H1 (cell line): ENCODE data around the gene TUBGCP2. TPM values are rescaled to one million over a fixed set of nuclear protein-coding genes. Genes with fewer than 3 reads are reported as not detected.

ENCODE experiments used
- CTCF ChIA-PET: fragments of 300-600 bp; sonication (Branson Sonifier 250); formaldehyde crosslinking; loops from one replicate; lab custom pipeline; 2021; ENCODE audit not compliant: partially characterized antibody; lab: Charles Lee
- POLR2A ChIA-PET: fragments of 300-600 bp; sonication (Branson Sonifier 250); formaldehyde crosslinking; loops from one replicate; lab custom pipeline; 2021; ENCODE audit warnings: inconsistent platforms; ENCODE audit not compliant: partially characterized antibody; lab: Charles Lee
- DNase-seq, 2 experiments: peaks; one replicate each; pipeline versions ENCODE4 v3.0.0 to v3.0.0-alpha.2; 2010 to 2022; ENCODE audit warnings: low spot score in 2 of 2, low read depth in 1 of 2, mixed read lengths in 1 of 2
- FAIRE-seq: peaks from 2 replicates; lab custom pipeline; 2011; peaks lifted over from hg19 to GRCh38; lab: Jason Lieb, UNC
- H2AFZ ChIP-seq: 2 replicates; pipeline ENCODE4 v1.8.1; 2012; ENCODE audit warnings: low read length, inconsistent platforms
- H2AK5ac ChIP-seq: 2 replicates; pipeline ENCODE4 v1.6.1; 2013; ENCODE audit warnings: low read depth, low read length
- H2BK120ac ChIP-seq: replicated peaks from 2 replicates; pipeline ENCODE3; 2013; ENCODE audit warnings: low read depth, low read length, inconsistent platforms
- H2BK12ac ChIP-seq: 2 replicates; pipeline ENCODE4 v1.6.1; 2013; ENCODE audit warnings: low read depth, low read length
- H2BK15ac ChIP-seq: 2 replicates; pipeline ENCODE4 v1.6.1; 2013; ENCODE audit warnings: low read length
- H2BK20ac ChIP-seq: 2 replicates; pipeline ENCODE4 v1.6.1; 2013; ENCODE audit warnings: low read length
- H2BK5ac ChIP-seq: 2 replicates; pipeline ENCODE4 v1.6.1; 2013; ENCODE audit warnings: low read depth, low read length
- H3K14ac ChIP-seq: 2 replicates; pipeline ENCODE4 v1.6.1; 2013; ENCODE audit warnings: inconsistent platforms; ENCODE audit not compliant: insufficient read length
- H3K18ac ChIP-seq: 2 replicates; pipeline ENCODE4 v1.6.1; 2013; ENCODE audit warnings: low read length; ENCODE audit errors: extremely low read depth
- H3K23ac ChIP-seq: 2 replicates; pipeline ENCODE4 v1.6.1; 2013; ENCODE audit warnings: inconsistent platforms; ENCODE audit not compliant: insufficient read length
- H3K23me2 ChIP-seq: 2 replicates; pipeline ENCODE4 v1.6.1; 2013; ENCODE audit warnings: low read depth, low read length
- H3K27ac ChIP-seq: 2 replicates; pipeline ENCODE4 v1.6.1; 2011; ENCODE audit warnings: low read depth, low read length, inconsistent platforms
- H3K27me3 ChIP-seq, 4 experiments: replicated peaks in 1 of 4; 1 replicate in 1 of 4; 2 replicates in 3 of 4; pipeline versions ENCODE4 v1.6.1 to v1.8.1; 2011 to 2013; ENCODE audit warnings: low read length in 3 of 4, mild to moderate bottlenecking in 3 of 4, inconsistent platforms in 2 of 4, mixed read lengths in 2 of 4, moderate library complexity in 1 of 4; ENCODE audit not compliant: control insufficient read depth in 3 of 4, insufficient read depth in 3 of 4; ENCODE audit errors: extremely low read depth in 1 of 4
- H3K36me3 ChIP-seq, 4 experiments: 2 replicates each; pipeline versions ENCODE4 v1.6.1 to v1.8.1; 2011 to 2013; ENCODE audit warnings: mild to moderate bottlenecking in 4 of 4, low read length in 3 of 4, moderate library complexity in 2 of 4, control low read depth in 1 of 4, inconsistent platforms in 1 of 4; ENCODE audit not compliant: insufficient read depth in 4 of 4, control insufficient read depth in 2 of 4
- H3K4ac ChIP-seq: replicated peaks from 2 replicates; pipeline ENCODE3; 2013; ENCODE audit warnings: low read length, low read depth, mixed read lengths, inconsistent platforms; ENCODE audit not compliant: insufficient read length
- H3K4me1 ChIP-seq, 4 experiments: replicated peaks in 1 of 4; 1 replicate in 1 of 4; 2 replicates in 3 of 4; pipeline versions ENCODE4 v1.6.1 to v1.8.1; 2011 to 2013; ENCODE audit warnings: low read length in 3 of 4, inconsistent platforms in 2 of 4, mixed read lengths in 1 of 4; ENCODE audit not compliant: insufficient read depth in 4 of 4, control insufficient read depth in 3 of 4
- H3K4me2 ChIP-seq, 2 experiments: 2 replicates each; pipeline versions ENCODE4 v1.6.1 to v1.8.1; 2011 to 2013; ENCODE audit warnings: low read depth in 2 of 2, low read length in 2 of 2, control low read depth in 1 of 2, inconsistent platforms in 1 of 2, mild to moderate bottlenecking in 1 of 2; ENCODE audit not compliant: insufficient read depth in 1 of 2
- H3K4me3 ChIP-seq, 4 experiments: fragments of 200-600, 300-600 bp in 1 of 4; sonication (generic), shearing (Covaris generic), sonication (Bioruptor Twin) in 1 of 4; 2 replicates each; pipeline versions ENCODE4 v1.5.1 to v1.8.1; 2011 to 2016; ENCODE audit warnings: low read length in 4 of 4, low read depth in 3 of 4, control low read depth in 2 of 4, inconsistent platforms in 2 of 4, mild to moderate bottlenecking in 2 of 4, mixed read lengths in 1 of 4, moderate library complexity in 1 of 4; ENCODE audit not compliant: insufficient read depth in 2 of 4; ENCODE audit errors: extremely low read depth in 1 of 4
- H3K56ac ChIP-seq: replicated peaks from 2 replicates; pipeline ENCODE3; 2013; ENCODE audit warnings: low read depth, mild to moderate bottlenecking, mixed read lengths, low read length, inconsistent platforms; ENCODE audit not compliant: insufficient read length
- H3K79me1 ChIP-seq: 2 replicates; pipeline ENCODE4 v1.6.1; 2013; ENCODE audit warnings: low read depth, low read length, control low read depth
- H3K79me2 ChIP-seq, 2 experiments: 2 replicates each; pipeline versions ENCODE4 v1.6.1 to v1.8.1; 2012 to 2013; ENCODE audit warnings: low read length in 2 of 2, mild to moderate bottlenecking in 2 of 2, inconsistent platforms in 1 of 2; ENCODE audit not compliant: insufficient read depth in 2 of 2, control insufficient read depth in 1 of 2
- H3K9ac ChIP-seq, 4 experiments: replicated peaks in 1 of 4; 1 replicate in 1 of 4; 2 replicates in 3 of 4; pipeline versions ENCODE4 v1.6.1 to v1.8.1; 2011 to 2013; ENCODE audit warnings: low read depth in 3 of 4, low read length in 3 of 4, control low read depth in 2 of 4, mild to moderate bottlenecking in 2 of 4, moderate library complexity in 2 of 4, inconsistent platforms in 1 of 4; ENCODE audit errors: extremely low read depth in 1 of 4
- H3K9me3 ChIP-seq, 2 experiments: 2 replicates each; pipeline versions ENCODE4 v1.6.1 to v1.8.1; 2012 to 2013; ENCODE audit warnings: mild to moderate bottlenecking in 2 of 2, moderate library complexity in 2 of 2, control low read depth in 1 of 2, inconsistent platforms in 1 of 2, low read depth in 1 of 2, low read length in 1 of 2, mixed read lengths in 1 of 2; ENCODE audit not compliant: insufficient read depth in 2 of 2
- H4K20me1 ChIP-seq, 2 experiments: replicated peaks in 1 of 2; 2 replicates each; pipeline versions ENCODE3 to v1.8.1; 2011 to 2013; ENCODE audit warnings: inconsistent platforms in 2 of 2, low read length in 2 of 2, mild to moderate bottlenecking in 1 of 2; ENCODE audit not compliant: insufficient read depth in 2 of 2, control insufficient read depth in 1 of 2
- H4K5ac ChIP-seq: 2 replicates; pipeline ENCODE4 v1.6.1; 2013; ENCODE audit warnings: low read length, low read depth, mixed read lengths, inconsistent platforms; ENCODE audit not compliant: insufficient read length
- H4K8ac ChIP-seq: 2 replicates; pipeline ENCODE4 v1.8.0; 2013; ENCODE audit warnings: mild to moderate bottlenecking, moderate library complexity, low read length, inconsistent platforms; ENCODE audit not compliant: insufficient read depth; ENCODE audit errors: extremely low read depth
- H4K91ac ChIP-seq: replicated peaks from 2 replicates; pipeline ENCODE3; 2013; ENCODE audit warnings: low read length, mixed read lengths, inconsistent platforms; ENCODE audit not compliant: insufficient read length
- BACH1 ChIP-seq: IDR thresholded peaks from 2 replicates; pipeline ENCODE4 v1.6.1; 2012; ENCODE audit warnings: low read length, improper control_type of control experiment
- MAFK ChIP-seq: IDR thresholded peaks from 2 replicates; pipeline ENCODE4 v1.6.1; 2012; ENCODE audit warnings: low read depth, mild to moderate bottlenecking, improper control_type of control experiment, low read length
- TAF1 ChIP-seq: IDR thresholded peaks from 2 replicates; pipeline ENCODE4 v1.6.1; 2011; ENCODE audit warnings: mild to moderate bottlenecking, low read depth, low read length
- TBP ChIP-seq: IDR thresholded peaks from 2 replicates; pipeline ENCODE4 v1.6.1; 2011; ENCODE audit warnings: low read depth, low read length, improper control_type of control experiment
- WGBS, 2 experiments: shearing (Covaris generic) in 1 of 2; methylation state at CpG; one replicate each; pipeline versions ENCODE4 v1.1.6 to v1.1.7; 2013 to 2015; ENCODE audit warnings: low lambda C conversion rate in 2 of 2, mixed read lengths in 2 of 2, inconsistent platforms in 1 of 2, low coverage in 1 of 2, missing lambda C conversion rate in 1 of 2; ENCODE audit not compliant: insufficient replicate concordance in 2 of 2, insufficient coverage in 1 of 2, insufficient read length in 1 of 2; ENCODE audit errors: extremely low coverage in 1 of 2, missing lambda C conversion rate in 1 of 2; 5-methylcytosine and 5-hydroxymethylcytosine counted together
- polyA plus RNA-seq, 7 experiments: library from polyadenylated mRNA; depleted of rRNA in 3 of 7; stranded (reverse) in 5 of 7; unstranded in 2 of 7; fragments of >200 nt in 5 of 7; fragments of 200-250 nt in 2 of 7; gene quantifications; 1 replicate in 5 of 7; 2 replicates in 1 of 7; 4 replicates in 1 of 7; pipeline versions ENCODE4 v1.2.1 to v1.2.3, GENCODE V29; 2011 to 2013; ENCODE audit warnings: missing spikeins in 2 of 7, mixed read lengths in 2 of 7
- total RNA-seq: library from RNA; stranded (reverse); fragmentation: NEBNext Ultra II Directional; extraction: Animal tissue kit (Norgen Biotek cat#: 25700); gene quantifications from 2 replicates; pipeline ENCODE4 v1.2.1, GENCODE V29; 2021

TUBGCP2 gene
- total and polyA plus RNA-seq, 2 of the 8 experiments (the other 6 are each of a cell fraction or from before 2014, with no cell fraction given) = 34.9 to 51.9 TPM

DNA sequence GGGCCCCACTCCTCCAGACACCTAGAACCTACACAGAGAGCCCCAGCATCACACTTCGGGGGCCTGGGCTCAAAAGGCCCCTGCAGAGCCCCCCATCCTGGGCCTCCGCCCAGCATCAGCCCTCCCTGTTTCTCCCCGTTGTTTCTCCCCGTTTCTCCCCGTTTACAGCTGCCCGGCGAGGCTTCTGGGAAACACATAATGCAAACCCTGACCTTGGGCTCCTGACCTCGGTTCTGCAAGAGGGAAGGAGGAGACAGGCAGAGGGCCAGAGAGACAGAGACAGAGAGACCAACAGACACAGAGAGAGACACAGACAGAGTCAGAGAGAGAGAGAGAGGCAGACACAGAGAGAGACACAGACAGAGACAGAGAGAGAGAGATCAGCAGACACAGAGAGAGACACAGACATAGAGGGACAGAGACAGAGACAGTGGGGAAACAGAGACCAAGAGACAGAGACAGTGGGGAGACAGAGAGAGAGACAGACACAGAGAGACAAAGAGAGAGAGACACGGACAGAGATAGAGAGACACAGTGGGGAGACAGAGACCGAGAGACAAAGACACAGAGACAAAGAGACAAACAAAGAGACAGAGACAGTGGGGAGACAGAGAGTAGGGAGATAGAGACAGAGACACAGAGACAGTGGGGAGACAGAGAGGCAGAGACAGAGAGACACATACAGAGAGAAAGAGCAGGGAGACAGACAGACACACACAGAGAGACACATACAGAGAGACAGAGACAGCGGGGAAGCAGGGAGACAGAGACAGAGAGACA, 58.5 kb downstream of the TUBGCP2 start:
- Histone ChIP-seq H3K4me1 (peaks cover 0 to 13% (median 7%) of the 10 kb centered on the region in 4 experiments; a peak in 5 of 7 replicates), H3K4ac (no peak overlapping the region), H4K91ac (no peak overlapping the region), H2BK20ac (peak overlapping the region; percentile 32; the same call in 1 of the 2 replicates), H3K9ac (no peak overlapping the region), H3K27me3 (no peaks in the 10 kb centered on the region; a peak in 3 of 7 replicates), H3K36me3 (no peaks in the 10 kb centered on the region), H3K4me2 (no peak overlapping the region), H2BK15ac (peak overlapping the region; percentile 29; the same call in 1 of the 2 replicates), H3K79me1 (0 out of 2 replicates have a peak, but pooled peaks cover 2% of the 10 kb centered on the region), H3K4me3 (no peak overlapping the region), H3K79me2 (no peaks in the 10 kb centered on the region), H4K20me1 (peaks cover 0 to 5% of the 10 kb centered on the region in 2 experiments), H4K8ac (no peak overlapping the region; the same call in 1 of the 2 replicates), H3K23me2 (0 out of 2 replicates have a peak, but pooled peaks cover 1% of the 10 kb centered on the region), H2AFZ (no peak overlapping the region), H3K18ac (no peak overlapping the region), H3K56ac (no peak overlapping the region), H3K23ac (no peak overlapping the region), H3K9me3 (no peaks in the 10 kb centered on the region), H4K5ac (no peak overlapping the region), H2BK120ac (no peak overlapping the region), H2BK5ac (no peak overlapping the region), H3K14ac (no peak overlapping the region), H2BK12ac (peak overlapping the region; percentile 75; the same call in 1 of the 2 replicates), H2AK5ac (no peak overlapping the region), H3K27ac (no peak overlapping the region)
- no peak for TF ChIP-seq TAF1
- TF ChIP-seq MAFK = no peak
- TF ChIP-seq TBP = no peak
- TF ChIP-seq BACH1 = no peak
- ChIA-PET POLR2A (no interaction called here), CTCF (interaction anchor here (0.7 to 0.9 kb wide), 2 partner anchors 9 to 17 kb away, joined by 3 read pairs; no protein-coding TSS in a partner anchor)
- WGBS, 2 experiments = 91% methylated on average over 11 of the region's 11 CpGs; no CpG with 5 or more reads in 1 of the 2 experiments
- FAIRE-seq = no peak
- no peak for DNase-seq
